HG03066 (cell line): ENCODE results near the gene VSIG10L2.
"Not testable (repeated sequence)": the region's sequence is repeated elsewhere in the genome, so short reads cannot be mapped to it uniquely, and the experiment has no call there.

Source experiments
- ATAC-seq: cut with Tn5 transposase; IDR thresholded peaks from one replicate; pipeline ENCODE4 v1.9.1; 2021; ENCODE audit warnings: low read depth; ENCODE audit not compliant: unreplicated experiment

The VSIG10L2 gene

DNA sequence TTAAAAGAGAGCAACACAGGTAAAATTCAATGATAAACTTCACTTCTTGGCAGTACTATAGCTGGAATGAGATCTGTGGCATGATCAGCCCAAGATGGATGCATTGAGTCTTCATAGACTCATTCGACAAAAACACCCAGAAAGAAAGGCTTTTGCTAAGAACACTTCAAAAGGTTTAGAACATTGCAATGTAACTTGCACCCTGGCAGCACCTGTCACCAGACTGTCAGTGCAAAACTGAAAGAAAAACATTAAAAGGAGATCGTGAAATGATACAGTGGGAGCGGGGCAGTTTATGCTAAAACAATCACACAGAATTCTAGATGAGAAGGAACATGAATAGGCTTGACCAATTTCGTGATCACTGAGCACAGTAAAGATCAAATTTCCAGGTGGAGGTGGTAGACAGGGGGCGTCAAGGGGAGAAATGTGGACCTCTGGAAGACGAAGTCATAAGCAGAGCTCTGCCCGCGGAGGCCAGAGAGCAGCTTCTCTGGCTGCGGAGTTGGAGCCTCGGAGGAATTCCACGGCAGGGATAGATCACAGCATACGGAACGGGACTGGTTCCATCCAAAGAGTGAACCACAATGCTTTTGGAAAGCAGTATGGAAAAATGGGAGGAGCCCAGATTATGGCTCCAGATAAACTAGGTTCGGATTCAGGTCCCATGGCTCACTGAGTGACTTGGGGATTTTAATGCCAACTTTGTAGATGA lies 11.9 kb downstream of the VSIG10L2 start:
- no peak for ATAC-seq

DNA sequence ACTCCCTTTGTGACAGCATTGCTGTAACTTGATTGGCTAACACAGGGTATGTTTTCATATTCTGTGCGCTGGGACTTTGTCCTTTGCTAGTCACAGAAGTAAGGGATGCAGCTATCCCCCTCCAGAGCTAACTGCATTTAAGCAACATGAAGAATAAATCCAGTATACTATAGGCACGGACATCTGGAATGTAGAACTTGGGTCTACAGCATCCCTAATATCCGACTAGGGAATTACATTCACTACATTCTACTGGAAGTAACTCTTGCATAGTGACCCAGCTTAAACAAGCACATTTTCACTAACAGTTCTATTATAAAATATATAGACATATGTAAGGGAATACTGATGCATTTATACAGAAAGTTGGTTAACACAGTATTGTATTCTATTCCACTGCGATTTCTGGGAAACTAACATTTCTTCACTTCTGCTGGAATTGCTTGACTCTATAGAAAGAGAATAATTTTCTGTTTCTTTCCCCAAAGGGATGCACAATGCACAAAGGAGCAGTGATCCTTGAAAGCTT lies 13.1 kb downstream of the VSIG10L2 start:
- no peak for ATAC-seq

DNA sequence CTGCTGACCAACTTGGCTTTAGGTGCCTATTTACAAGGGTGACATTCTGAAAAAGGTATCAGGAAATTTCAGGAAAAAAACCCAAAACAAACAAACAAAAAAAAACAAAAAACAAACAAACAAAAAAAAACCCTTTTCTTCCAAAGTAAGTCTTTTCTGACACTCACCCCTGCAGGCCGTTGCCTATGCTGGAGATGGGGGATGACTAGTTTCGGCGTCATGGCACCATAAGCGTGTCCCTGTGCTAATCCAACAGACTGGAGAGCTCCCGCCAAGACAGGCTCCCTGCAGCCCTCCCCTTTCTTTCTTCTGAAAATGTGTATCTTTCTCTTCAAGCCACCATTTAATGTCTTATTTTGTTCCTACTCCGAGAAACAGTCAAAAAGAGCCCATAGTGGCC lies 13.7 kb downstream of the VSIG10L2 start:
- ATAC-seq, result no peak

- ATAC-seq, result no peak
These were observed 14.1 kb downstream of the VSIG10L2 start for GRCh38 chr11:125959931-125960330.

- no peak for ATAC-seq
These were observed 14.9 kb downstream of the VSIG10L2 start for GRCh38 chr11:125960771-125961170.

DNA sequence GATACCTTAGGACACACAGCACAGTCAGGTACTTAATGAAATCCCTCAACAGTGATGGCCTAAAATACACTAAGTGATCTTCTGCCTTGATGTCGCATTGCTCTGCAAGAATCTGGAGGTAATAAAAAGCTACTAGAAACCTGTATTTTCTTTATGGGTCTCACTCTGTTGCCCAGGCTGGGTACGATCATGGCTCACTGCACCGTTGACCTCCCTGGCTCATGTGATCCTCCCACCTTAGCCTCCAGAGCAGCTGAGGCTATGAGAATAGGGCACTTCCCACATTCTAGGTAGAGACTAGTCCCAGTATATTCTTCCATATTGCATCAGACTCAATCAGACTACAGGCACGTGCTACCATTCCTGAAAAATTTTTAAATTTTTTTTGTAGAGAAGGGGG lies 21.7 kb downstream of the VSIG10L2 start:
- ATAC-seq, result no peak

DNA sequence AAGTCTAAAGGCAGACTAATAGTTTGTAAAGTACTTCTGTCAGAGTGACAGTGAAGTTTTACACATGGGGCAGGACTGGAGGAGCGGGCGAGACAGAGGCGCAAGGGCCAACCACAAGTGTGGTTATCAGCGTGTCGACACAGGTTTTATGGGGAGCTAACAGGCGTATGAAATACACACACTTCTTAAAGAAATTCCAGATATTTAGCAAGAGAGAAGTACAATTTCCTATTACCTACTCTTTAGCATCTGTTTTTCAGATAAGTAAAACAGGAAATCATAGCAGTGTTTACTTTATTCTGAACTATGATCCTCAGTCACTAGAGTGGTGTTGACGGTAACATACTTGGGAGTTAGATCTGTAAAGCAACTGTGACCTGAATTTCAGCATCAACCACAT lies 22.5 kb downstream of the VSIG10L2 start:
- ATAC-seq, result no peak

DNA sequence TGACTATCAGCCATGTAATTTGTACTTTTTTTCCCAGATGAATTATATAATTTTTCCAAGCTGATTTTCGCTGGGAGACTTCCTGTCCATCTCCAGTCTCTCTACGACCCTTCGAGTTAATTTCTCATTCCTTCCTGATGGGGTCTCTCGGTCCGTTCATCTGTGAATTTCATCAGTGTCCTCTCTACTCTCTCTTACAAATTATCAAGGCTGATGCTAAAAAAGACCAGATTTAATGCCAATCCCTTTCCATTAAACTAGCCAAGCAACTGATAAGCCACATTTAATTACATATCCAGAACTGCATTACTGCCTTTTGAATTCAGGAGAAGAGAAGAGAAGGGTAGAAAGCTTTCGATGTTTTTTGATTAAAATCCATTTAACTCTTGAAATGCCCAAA lies 25.8 kb downstream of the VSIG10L2 start:
- no peak for ATAC-seq

- no peak for ATAC-seq
These were observed 28.4 kb downstream of the VSIG10L2 start for GRCh38 chr11:125974284-125974683.

DNA sequence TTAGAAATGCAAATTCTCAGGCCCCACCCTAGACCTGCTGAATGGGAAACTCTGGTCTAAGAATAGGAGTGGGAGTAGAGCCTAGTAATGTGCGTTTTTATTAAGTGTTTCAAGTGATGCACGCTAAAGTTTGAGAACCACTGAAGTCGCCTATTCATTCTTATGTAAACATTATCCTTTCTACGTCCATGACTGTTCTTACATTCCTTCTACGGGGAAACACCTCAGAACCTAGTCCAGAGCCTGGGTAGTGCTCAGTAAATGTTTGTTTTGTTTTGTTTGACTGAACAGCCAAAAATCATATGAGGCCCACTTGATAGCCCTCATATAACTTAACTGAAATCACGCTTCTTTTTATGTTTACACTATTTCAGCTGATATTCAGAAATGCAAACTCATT lies 29.8 kb downstream of the VSIG10L2 start:
- no peak for ATAC-seq

DNA sequence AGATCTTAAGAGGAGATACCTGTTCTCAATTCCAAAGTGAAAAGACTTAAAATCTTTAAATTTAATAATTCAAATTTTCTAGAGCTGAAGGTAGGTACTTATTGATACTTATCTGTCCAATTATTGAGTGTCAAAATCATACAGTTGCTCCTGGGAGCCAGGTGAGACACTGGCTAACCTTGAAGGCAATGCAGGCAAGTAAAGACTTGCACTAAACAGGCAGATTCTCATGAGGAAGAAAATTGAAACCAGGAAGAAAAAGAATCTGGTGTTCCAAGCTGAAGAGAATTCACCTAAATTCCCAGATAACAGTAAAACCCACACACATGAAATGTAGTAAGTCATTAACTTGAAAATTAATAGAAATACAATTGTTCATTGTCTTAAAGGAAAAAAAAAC lies 30.3 kb downstream of the VSIG10L2 start:
- ATAC-seq, result no peak

DNA sequence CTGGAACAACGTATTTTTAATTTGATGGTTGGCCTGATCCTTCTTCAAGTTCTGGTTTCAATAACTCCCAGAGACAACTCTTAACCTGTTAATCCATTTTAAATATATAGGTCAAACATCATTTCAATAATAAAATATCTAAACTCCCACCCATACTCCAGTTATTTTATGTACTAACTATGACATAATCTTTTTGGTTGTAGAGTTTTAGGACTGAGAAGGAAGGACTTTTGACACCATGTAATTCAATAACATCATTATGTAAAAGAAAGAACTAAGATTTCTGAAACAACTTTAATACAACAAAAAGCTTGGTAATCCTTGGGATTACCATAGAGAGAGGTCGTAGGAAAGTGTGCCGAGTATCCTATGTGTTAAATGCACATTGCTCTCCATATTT lies 31.5 kb downstream of the VSIG10L2 start:
- no peak for ATAC-seq

- no peak for ATAC-seq
These were observed 32.4 kb downstream of the VSIG10L2 start for GRCh38 chr11:125978181-125978716.

- no peak for ATAC-seq
These were observed 33.0 kb downstream of the VSIG10L2 start for GRCh38 chr11:125978778-125979407.

GRCh38 chr11:125979511-125979910 lies 33.7 kb downstream of the VSIG10L2 start:
- ATAC-seq, result no peak

GRCh38 chr11:125980436-125980835 lies 34.6 kb downstream of the VSIG10L2 start:
- ATAC-seq, result no peak

DNA sequence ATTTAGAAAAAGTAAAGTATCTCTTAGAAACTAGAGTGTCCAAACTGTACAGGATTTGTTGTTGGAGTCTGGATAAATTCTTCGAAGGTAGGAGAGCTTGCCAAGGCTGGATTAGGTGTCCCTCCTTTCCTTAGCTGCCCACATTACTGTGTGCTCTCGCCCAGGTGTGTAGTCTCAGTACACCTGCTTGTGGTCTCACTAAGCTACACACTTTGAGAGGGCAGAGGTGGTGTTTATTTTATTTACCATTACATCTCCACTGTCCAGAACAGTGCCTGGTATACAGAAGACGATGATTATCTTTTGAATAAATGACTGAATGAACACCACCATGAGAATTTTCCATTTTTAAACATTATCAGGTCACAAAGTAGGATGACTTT lies 36.5 kb downstream of the VSIG10L2 start:
- no peak for ATAC-seq

DNA sequence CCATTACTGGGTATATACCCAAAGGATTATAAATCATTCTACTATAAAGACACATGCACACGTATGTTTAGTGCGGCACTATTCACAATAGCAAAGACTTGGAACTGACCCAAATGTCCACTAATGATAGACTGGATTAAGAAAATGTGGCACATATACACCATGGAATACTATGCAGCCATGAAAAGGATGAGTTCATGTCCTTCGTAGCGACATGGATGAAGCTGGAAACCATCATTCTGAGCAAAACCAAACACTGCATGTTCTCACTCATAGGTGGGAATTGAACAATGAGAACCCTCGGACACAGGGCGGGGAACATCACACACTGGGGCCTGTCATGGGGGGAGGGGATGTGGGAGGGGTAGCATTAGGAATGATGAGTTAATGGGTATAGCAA lies 40.1 kb downstream of the VSIG10L2 start:
- not testable (repeated sequence) for ATAC-seq

DNA sequence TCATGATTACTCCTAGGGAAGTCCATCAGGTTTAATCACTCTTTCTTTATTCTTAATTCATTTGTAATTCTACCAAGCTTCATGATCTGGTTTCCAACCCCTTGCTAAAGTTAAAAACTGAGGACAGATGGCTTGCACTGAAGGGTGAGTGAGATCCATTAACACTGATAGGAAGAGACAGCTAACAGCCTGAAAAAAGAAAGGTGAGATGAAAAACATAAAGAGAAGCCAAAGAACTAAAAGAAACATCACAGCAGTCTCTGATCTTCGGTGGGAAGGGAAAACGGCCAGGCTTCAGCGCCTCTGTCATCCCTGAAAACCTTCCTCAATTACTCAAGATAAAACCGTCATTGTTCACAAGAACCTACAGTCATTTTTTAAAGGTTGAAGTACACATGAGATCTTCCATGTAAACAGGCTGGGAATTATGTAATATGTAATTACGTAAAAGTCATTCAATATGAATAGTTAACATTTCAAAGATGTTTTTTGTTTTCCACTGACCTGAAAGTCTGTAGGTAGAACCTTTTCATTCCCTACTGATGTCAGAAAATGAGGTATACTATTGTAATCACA lies 41.3 kb downstream of the VSIG10L2 start:
- ATAC-seq, result no peak

DNA sequence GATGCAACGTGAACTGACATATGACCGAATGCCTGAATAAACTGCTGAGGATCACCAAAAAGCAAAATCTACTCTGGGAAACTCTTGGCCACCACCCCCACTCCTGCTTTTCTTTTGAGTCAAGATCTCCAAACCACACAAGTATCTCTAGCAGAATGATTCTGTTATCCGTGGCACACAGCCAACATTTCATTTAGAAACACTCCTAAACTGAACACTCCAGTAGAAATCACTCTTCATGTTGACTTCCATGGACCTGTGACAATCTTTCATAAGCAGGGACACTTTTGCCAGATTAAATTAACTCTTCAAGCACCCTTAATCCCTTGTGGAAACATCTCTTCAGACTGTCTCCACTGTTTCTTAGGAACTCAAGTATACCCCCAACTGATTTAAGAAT lies 44.4 kb downstream of the VSIG10L2 start:
- ATAC-seq, result no peak

GRCh38 chr11:125992893-125993292 lies 47.0 kb downstream of the VSIG10L2 start:
- no peak for ATAC-seq

DNA sequence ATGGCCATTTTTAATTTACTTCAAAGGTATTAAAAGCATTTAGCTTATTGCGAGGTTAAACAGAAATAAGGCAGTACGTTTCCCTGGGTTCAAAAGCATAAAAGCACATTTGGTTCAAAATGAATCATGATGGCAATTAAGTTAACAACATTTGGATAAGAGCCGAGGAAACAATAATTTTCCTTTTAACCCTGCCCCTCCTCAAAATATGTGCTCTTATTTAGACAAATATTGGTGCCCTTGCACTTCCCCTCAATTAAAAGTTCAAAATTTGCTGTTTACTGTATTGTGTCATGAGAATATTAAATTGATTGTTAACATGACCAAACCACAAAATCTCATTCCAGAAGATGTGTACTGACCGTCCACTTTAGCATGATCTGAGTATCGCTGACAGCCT lies 48.7 kb downstream of the VSIG10L2 start:
- ATAC-seq, result no peak
